GM19467 (cell line): ENCODE data around the gene CCDC78.
"Not testable (repeated sequence)": the region's sequence is repeated elsewhere in the genome, so short reads cannot be mapped to it uniquely, and the experiment has no call there.

Experiments used
- ATAC-seq: cut with Tn5 transposase; IDR thresholded peaks from one replicate; pipeline ENCODE4 v1.9.1; 2021; ENCODE audit warnings: mild to moderate bottlenecking, moderate library complexity; ENCODE audit not compliant: unreplicated experiment

CCDC78 gene

GRCh38 chr16:694863-695354 lies 31.3 kb downstream of the CCDC78 start:
- no peak for ATAC-seq

GRCh38 chr16:694187-694862 lies 31.9 kb downstream of the CCDC78 start:
- no peak for ATAC-seq

- no peak for ATAC-seq
These were observed 32.5 kb downstream of the CCDC78 start for GRCh38 chr16:693766-694165.

GRCh38 chr16:693364-693763 lies 32.9 kb downstream of the CCDC78 start:
- ATAC-seq, result no peak

GRCh38 chr16:692356-693108 lies 33.7 kb downstream of the CCDC78 start:
- ATAC-seq, result no peak

- ATAC-seq, result not testable (repeated sequence)
These were observed 35.0 kb downstream of the CCDC78 start for GRCh38 chr16:691242-691641.

- ATAC-seq, result no peak
These were observed 36.9 kb downstream of the CCDC78 start for GRCh38 chr16:689175-689897.

- no peak for ATAC-seq
These were observed 38.7 kb downstream of the CCDC78 start for GRCh38 chr16:687499-687898.

- no peak for ATAC-seq
These were observed 39.6 kb downstream of the CCDC78 start for GRCh38 chr16:686459-687260.

GRCh38 chr16:685967-686366 lies 40.3 kb downstream of the CCDC78 start:
- no peak for ATAC-seq

GRCh38 chr16:684961-685696 lies 41.1 kb downstream of the CCDC78 start:
- no peak for ATAC-seq

- ATAC-seq, result peak; percentile 62
These were observed 42.0 kb downstream of the CCDC78 start, which contains the start of gene JMJD8 for GRCh38 chr16:684071-684794. Gene JMJD8, minus strand, starts transcription at chr16:684334. Its CDS starts 15 bp downstream, at chr16:684319.

- no peak for ATAC-seq
These were observed 42.7 kb downstream of the CCDC78 start for GRCh38 chr16:683396-684070.

GRCh38 chr16:682493-683395 lies 43.5 kb downstream of the CCDC78 start:
- ATAC-seq, result no peak

GRCh38 chr16:681746-682427 lies 44.4 kb downstream of the CCDC78 start:
- ATAC-seq, result no peak

GRCh38 chr16:680967-681745 lies 45.1 kb downstream of the CCDC78 start:
- no peak for ATAC-seq

- ATAC-seq, result no peak
These were observed 45.7 kb downstream of the CCDC78 start for GRCh38 chr16:680625-680945.
